SIG-M5 (cell line): Measurements from ENCODE around the gene SERTM2.

Experiments
- DNase-seq: peaks from one replicate; lab custom pipeline; 2025; lab: John Stamatoyannopoulos, UW

The SERTM2 gene

DNA sequence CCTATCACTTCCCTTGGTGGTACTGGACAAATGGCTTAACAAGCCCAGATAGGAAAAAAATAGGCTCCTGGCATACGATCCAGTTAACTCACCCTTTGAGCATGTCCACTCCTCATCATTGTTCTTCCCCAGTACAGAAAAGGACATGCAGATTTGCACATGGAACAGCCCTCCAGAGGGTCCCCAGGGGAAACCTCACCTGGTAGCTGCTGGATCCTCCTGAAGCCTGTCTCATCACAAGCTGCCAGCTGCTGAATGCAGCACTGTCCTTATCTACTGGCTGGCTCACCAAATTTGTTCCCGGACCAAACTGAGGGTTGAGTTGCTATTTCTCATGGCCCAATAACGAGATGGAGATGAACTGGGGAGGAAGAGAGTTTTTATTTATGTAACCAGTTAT, 49.4 kb downstream of the SERTM2 start:
- DNase-seq, result no peak

- no peak for DNase-seq
Observed at GRCh38 chrX:111561851-111562250, 50.4 kb downstream of the SERTM2 start.

DNA sequence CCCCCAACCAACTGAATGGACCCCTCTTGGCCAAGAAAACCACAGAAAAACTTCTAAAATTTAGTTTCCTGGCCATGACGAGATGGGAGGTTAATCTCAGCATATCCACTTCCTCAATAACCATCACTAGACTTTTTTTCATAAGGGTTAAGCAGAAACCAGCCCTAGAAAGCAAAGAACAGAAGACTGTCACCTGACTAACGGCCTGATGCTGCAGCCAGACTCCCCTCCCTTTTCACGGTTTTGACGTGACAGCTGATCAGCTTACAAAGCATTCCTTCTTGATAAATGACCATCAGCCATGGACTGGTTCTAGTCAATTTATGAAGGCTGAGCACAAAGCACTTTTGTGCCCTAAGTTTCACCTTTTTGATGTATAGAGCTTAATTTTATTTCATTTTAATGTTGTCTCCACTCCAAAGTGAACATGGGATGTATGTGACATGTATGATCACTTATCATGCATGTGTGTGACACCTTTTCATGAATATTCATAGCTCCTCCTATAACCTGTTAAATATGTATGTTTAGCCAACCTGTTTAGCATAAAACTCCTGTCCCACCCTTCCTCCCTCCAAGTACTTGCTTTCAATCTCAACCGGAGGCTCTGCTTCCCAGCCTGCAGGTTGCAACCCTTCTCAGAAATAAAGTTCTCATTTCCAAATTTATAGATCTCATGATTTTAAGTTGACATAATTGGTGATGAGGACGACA, 56.3 kb downstream of the SERTM2 start:
- DNase-seq, result no peak

DNA sequence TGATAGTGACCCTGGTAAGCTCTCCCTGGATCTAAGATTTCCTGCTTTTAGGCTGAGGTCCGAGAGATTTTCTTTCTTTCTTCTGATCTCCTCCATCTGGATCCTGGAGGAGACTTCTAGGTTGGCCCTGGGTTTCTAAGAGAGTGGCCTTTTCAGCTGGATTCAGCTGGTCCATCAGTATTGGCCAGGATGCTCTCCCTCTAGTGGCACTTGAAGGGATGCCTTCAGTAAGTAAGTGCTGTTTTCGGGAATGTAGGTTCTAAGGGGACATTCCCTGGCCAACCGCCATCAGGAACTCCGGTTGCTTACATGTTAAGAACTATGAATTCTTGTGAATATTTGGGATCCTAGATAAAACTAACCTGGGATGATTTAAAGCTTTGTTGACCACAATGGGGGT, 56.9 kb downstream of the SERTM2 start:
- no peak for DNase-seq

DNA sequence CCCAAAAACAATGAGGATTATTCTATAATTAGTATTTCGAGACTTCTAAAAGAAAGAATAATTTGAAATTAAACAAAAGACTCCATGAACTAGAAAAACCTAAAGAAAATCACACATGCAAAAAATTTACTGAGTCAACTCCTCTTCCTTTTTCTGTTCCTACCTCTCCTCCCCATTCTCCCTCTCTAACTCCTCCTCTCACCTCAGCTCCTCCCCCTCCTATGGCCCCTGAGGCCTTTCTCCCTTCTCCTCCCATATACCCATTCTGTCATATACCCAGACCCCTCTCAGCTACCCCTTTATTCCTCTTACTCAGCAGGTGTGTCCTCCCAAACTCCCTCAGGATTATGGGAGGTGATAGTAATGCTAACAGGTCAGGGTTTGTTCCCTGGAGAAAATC, 57.4 kb downstream of the SERTM2 start:
- no peak for DNase-seq
